HepG2 (cell line): Measurements from ENCODE around the gene GLI3. TPM values are rescaled to one million over a fixed set of nuclear protein-coding genes. Genes with fewer than 3 reads are reported as not detected.

Experiments used
- BHLHE40 ChIP-seq: IDR thresholded peaks from 2 replicates; pipeline ENCODE4 v1.6.1; 2011; ENCODE audit warnings: low read length, improper control_type of control experiment
- PLRG1 ChIP-seq: fragments of 450-650 bp; conservative IDR thresholded peaks from 2 replicates; pipeline ENCODE4 v1.6.1; 2016
- SKI ChIP-seq: fragments of 450-650 bp; IDR thresholded peaks from one replicate; pipeline ENCODE4 v1.6.1; 2018; ENCODE audit warnings: mild to moderate bottlenecking; ENCODE audit not compliant: partially characterized antibody
- ZNF3 ChIP-seq: IDR thresholded peaks from 2 replicates; pipeline ENCODE4 v1.7.0; 2017; ENCODE audit warnings: inconsistent platforms
- ZNF30 ChIP-seq: sonication (generic); formaldehyde crosslinking; IDR thresholded peaks from 2 replicates; pipeline ENCODE4 v1.5.0; 2020; ENCODE audit warnings: mild to moderate bottlenecking, missing genetic modification reagents
- ZNF329 ChIP-seq: sonication (generic); formaldehyde crosslinking; IDR thresholded peaks from 2 replicates; pipeline ENCODE4 v1.9.0; 2021; ENCODE audit warnings: low read depth, mild to moderate bottlenecking, missing genetic modification reagents
- ZNF569 ChIP-seq: sonication (generic); formaldehyde crosslinking; IDR thresholded peaks from 2 replicates; pipeline ENCODE4 v1.5.0; 2020; ENCODE audit warnings: mild to moderate bottlenecking, missing genetic modification reagents, moderate library complexity, borderline replicate concordance
- ZNF780A ChIP-seq: sonication (generic); formaldehyde crosslinking; IDR thresholded peaks from 2 replicates; pipeline ENCODE4 v1.8.0; 2022; ENCODE audit warnings: mild to moderate bottlenecking, missing genetic modification reagents, moderate library complexity
- polyA plus RNA-seq, 8 experiments: library from polyadenylated mRNA; depleted of rRNA in 3 of 8; stranded (reverse) in 7 of 8; unstranded in 1 of 8; fragments of >200 nt; fragmentation: Illumina TruSeq in 4 of 8; extraction: Trizol in 4 of 8; gene quantifications; 2 replicates each; pipeline versions ENCODE4 v1.2.1 to v1.2.3, GENCODE V29; 2011 to 2016; ENCODE audit warnings: low read depth in 4 of 8, missing spikeins in 1 of 8, mixed read lengths in 1 of 8; ENCODE audit not compliant: insufficient read depth in 1 of 8
- total RNA-seq, 5 experiments: library from RNA; depleted of rRNA; stranded (reverse); fragments of >200 nt; fragmentation: Illumina TruSeq; extraction: Trizol; gene quantifications; 2 replicates each; pipeline ENCODE4 v1.2.3, GENCODE V29; 2016; ENCODE audit warnings: low read depth in 1 of 5
- TF ChIP-seq, protein P1 (sequence below), 2 experiments: fragments of 450-650 bp in 1 of 2; sonication (generic) in 1 of 2; formaldehyde crosslinking in 1 of 2; IDR thresholded peaks; 2 replicates each; pipeline versions ENCODE4 v1.6.1 to v1.8.0; 2016 to 2022; ENCODE audit warnings: antibody characterized with exemption in 1 of 2, mild to moderate bottlenecking in 1 of 2, missing genetic modification reagents in 1 of 2
- TF ChIP-seq, protein P2 (sequence below): sonication (generic); formaldehyde crosslinking; IDR thresholded peaks from 2 replicates; pipeline ENCODE4 v1.4.0; 2020; ENCODE audit warnings: missing genetic modification reagents; ENCODE audit errors: not compliant biosample characterization
- TF ChIP-seq, protein P3 (sequence below): sonication (generic); formaldehyde crosslinking; IDR thresholded peaks from 2 replicates; pipeline ENCODE4 v1.5.1; 2020; ENCODE audit warnings: missing genetic modification reagents, mild to moderate bottlenecking, borderline replicate concordance
- TF ChIP-seq, protein P4 (sequence below): sonication (generic); formaldehyde crosslinking; IDR thresholded peaks from 2 replicates; pipeline ENCODE4 v1.4.0; 2020; ENCODE audit warnings: missing genetic modification reagents
- TF ChIP-seq, protein P5 (sequence below): IDR thresholded peaks from 2 replicates; pipeline ENCODE4 v1.6.1; 2012; ENCODE audit warnings: inconsistent platforms

Gene GLI3
- total and polyA plus RNA-seq, 2 of the 13 experiments (the other 11 are each of a cell fraction or from before 2014, with no cell fraction given): not detected

DNA sequence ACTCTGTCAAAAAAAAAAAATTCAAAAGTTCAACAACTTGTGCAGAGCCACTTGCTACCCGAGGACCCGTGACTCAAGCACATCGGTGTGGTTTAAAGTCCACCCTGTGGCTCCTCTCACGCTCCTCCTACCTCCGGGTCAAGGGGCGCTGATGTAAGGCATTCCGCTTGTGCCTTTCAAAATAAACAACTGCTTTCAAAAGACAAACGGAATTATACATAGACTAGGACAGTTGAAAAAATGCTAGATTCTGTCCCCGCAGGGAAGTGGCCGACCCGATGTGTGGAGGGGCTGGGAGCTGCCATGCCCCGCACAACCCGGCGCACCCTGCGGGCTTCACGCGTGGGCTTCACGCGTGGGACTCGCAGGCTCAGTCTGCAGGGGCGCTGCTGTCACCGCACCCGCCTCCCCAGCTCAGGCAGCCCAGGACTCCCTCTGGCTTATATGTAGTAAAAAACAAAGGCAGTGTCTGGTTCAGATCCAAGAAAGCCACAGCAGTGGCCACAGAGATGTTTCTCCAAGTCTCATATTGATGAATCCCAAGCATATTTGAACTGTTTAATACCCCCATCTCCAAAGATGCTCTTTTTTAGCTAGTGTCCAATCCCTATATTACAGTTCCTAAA is 294.4 kb downstream of the GLI3 start (continued):
- TF ChIP-seq, protein P1, sequence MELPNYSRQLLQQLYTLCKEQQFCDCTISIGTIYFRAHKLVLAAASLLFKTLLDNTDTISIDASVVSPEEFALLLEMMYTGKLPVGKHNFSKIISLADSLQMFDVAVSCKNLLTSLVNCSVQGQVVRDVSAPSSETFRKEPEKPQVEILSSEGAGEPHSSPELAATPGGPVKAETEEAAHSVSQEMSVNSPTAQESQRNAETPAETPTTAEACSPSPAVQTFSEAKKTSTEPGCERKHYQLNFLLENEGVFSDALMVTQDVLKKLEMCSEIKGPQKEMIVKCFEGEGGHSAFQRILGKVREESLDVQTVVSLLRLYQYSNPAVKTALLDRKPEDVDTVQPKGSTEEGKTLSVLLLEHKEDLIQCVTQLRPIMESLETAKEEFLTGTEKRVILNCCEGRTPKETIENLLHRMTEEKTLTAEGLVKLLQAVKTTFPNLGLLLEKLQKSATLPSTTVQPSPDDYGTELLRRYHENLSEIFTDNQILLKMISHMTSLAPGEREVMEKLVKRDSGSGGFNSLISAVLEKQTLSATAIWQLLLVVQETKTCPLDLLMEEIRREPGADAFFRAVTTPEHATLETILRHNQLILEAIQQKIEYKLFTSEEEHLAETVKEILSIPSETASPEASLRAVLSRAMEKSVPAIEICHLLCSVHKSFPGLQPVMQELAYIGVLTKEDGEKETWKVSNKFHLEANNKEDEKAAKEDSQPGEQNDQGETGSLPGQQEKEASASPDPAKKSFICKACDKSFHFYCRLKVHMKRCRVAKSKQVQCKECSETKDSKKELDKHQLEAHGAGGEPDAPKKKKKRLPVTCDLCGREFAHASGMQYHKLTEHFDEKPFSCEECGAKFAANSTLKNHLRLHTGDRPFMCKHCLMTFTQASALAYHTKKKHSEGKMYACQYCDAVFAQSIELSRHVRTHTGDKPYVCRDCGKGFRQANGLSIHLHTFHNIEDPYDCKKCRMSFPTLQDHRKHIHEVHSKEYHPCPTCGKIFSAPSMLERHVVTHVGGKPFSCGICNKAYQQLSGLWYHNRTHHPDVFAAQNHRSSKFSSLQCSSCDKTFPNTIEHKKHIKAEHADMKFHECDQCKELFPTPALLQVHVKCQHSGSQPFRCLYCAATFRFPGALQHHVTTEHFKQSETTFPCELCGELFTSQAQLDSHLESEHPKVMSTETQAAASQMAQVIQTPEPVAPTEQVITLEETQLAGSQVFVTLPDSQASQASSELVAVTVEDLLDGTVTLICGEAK (IDR thresholded peaks at IDR 0.05): no peak
- TF ChIP-seq, protein P1 (CRISPR knock-in tag; IDR thresholded peaks at IDR 0.05): no peak
- TF ChIP-seq ZNF329 (peak; percentile 33; the same call in 1 of the 2 replicates), PLRG1 (no peak), SKI (peak; percentile 24), ZNF569 (CRISPR knock-in tag) (no peak), ZNF30 (no peak), ZNF780A (CRISPR knock-in tag) (no peak), BHLHE40 (peak; percentile 71; the same call in 1 of the 2 replicates), ZNF3 (CRISPR knock-in tag) (no peak)
- TF ChIP-seq, protein P2, sequence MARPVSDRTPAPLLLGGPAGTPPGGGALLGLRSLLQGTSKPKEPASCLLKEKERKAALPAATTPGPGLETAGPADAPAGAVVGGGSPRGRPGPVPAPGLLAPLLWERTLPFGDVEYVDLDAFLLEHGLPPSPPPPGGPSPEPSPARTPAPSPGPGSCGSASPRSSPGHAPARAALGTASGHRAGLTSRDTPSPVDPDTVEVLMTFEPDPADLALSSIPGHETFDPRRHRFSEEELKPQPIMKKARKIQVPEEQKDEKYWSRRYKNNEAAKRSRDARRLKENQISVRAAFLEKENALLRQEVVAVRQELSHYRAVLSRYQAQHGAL: no peak
- TF ChIP-seq, protein P3, sequence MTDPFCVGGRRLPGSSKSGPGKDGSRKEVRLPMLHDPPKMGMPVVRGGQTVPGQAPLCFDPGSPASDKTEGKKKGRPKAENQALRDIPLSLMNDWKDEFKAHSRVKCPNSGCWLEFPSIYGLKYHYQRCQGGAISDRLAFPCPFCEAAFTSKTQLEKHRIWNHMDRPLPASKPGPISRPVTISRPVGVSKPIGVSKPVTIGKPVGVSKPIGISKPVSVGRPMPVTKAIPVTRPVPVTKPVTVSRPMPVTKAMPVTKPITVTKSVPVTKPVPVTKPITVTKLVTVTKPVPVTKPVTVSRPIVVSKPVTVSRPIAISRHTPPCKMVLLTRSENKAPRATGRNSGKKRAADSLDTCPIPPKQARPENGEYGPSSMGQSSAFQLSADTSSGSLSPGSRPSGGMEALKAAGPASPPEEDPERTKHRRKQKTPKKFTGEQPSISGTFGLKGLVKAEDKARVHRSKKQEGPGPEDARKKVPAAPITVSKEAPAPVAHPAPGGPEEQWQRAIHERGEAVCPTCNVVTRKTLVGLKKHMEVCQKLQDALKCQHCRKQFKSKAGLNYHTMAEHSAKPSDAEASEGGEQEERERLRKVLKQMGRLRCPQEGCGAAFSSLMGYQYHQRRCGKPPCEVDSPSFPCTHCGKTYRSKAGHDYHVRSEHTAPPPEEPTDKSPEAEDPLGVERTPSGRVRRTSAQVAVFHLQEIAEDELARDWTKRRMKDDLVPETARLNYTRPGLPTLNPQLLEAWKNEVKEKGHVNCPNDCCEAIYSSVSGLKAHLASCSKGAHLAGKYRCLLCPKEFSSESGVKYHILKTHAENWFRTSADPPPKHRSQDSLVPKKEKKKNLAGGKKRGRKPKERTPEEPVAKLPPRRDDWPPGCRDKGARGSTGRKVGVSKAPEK (CRISPR knock-in tag): 0 out of 2 replicates have a peak, but pooled peaks have one; percentile 43
- TF ChIP-seq, protein P4, sequence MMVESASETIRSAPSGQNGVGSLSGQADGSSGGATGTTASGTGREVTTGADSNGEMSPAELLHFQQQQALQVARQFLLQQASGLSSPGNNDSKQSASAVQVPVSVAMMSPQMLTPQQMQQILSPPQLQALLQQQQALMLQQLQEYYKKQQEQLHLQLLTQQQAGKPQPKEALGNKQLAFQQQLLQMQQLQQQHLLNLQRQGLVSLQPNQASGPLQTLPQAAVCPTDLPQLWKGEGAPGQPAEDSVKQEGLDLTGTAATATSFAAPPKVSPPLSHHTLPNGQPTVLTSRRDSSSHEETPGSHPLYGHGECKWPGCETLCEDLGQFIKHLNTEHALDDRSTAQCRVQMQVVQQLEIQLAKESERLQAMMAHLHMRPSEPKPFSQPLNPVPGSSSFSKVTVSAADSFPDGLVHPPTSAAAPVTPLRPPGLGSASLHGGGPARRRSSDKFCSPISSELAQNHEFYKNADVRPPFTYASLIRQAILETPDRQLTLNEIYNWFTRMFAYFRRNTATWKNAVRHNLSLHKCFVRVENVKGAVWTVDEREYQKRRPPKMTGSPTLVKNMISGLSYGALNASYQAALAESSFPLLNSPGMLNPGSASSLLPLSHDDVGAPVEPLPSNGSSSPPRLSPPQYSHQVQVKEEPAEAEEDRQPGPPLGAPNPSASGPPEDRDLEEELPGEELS: peak; percentile 84
- TF ChIP-seq, protein P5, sequence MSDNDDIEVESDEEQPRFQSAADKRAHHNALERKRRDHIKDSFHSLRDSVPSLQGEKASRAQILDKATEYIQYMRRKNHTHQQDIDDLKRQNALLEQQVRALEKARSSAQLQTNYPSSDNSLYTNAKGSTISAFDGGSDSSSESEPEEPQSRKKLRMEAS: peak; percentile 33; the same call in 1 of the 2 replicates
